GM21515 (cell line): ENCODE results near the gene ZNF236.

Source experiments
- ATAC-seq: cut with Tn5 transposase; IDR thresholded peaks from one replicate; pipeline ENCODE4 v1.9.1; 2021; ENCODE audit not compliant: unreplicated experiment

The ZNF236 gene

GRCh38 chr18:77000527-77000926 lies 178.2 kb downstream of the ZNF236 start:
- no peak for ATAC-seq

- no peak for ATAC-seq
Measured at GRCh38 chr18:77001041-77001440, 178.7 kb downstream of the ZNF236 start.

- ATAC-seq: no peak
Measured at GRCh38 chr18:77001979-77002378, 179.6 kb downstream of the ZNF236 start.

GRCh38 chr18:77002496-77002895 lies 180.1 kb downstream of the ZNF236 start:
- no peak for ATAC-seq

GRCh38 chr18:77003316-77003715 lies 181.0 kb downstream of the ZNF236 start:
- no peak for ATAC-seq

- ATAC-seq: no peak
Measured at GRCh38 chr18:77004555-77005380, 182.4 kb downstream of the ZNF236 start.

GRCh38 chr18:77005651-77006195 lies 183.4 kb downstream of the ZNF236 start:
- no peak for ATAC-seq

GRCh38 chr18:77006305-77007175 lies 184.2 kb downstream of the ZNF236 start:
- ATAC-seq: no peak

- ATAC-seq: no peak
Measured at GRCh38 chr18:77007251-77007650, 184.9 kb downstream of the ZNF236 start.

- no peak for ATAC-seq
Measured at GRCh38 chr18:77008006-77008405, 185.6 kb downstream of the ZNF236 start.

GRCh38 chr18:77008576-77009315 lies 186.4 kb downstream of the ZNF236 start:
- ATAC-seq: no peak

- ATAC-seq: no peak
Measured at GRCh38 chr18:77009675-77010074, 187.3 kb downstream of the ZNF236 start.

- ATAC-seq: no peak
Measured at GRCh38 chr18:77012120-77012519, 189.8 kb downstream of the ZNF236 start.

- no peak for ATAC-seq
Measured at GRCh38 chr18:77012806-77013541, 190.6 kb downstream of the ZNF236 start.

GRCh38 chr18:77013811-77014521 lies 191.6 kb downstream of the ZNF236 start:
- no peak for ATAC-seq

- no peak for ATAC-seq
Measured at GRCh38 chr18:77014538-77014937, 192.2 kb downstream of the ZNF236 start.

- no peak for ATAC-seq
Measured at GRCh38 chr18:77015169-77015568, 192.8 kb downstream of the ZNF236 start.

GRCh38 chr18:77015771-77016710 lies 193.7 kb downstream of the ZNF236 start:
- ATAC-seq: no peak

- no peak for ATAC-seq
Measured at GRCh38 chr18:77016936-77017335, 194.6 kb downstream of the ZNF236 start.
